ENCODE data around the gene LRRC59. TPM values are rescaled to one million over a fixed set of nuclear protein-coding genes. Genes with fewer than 3 reads are reported as not detected.

Gene LRRC59
- polyA plus RNA-seq, 1 donor from 2014 or later = 67.2 TPM

DNA sequence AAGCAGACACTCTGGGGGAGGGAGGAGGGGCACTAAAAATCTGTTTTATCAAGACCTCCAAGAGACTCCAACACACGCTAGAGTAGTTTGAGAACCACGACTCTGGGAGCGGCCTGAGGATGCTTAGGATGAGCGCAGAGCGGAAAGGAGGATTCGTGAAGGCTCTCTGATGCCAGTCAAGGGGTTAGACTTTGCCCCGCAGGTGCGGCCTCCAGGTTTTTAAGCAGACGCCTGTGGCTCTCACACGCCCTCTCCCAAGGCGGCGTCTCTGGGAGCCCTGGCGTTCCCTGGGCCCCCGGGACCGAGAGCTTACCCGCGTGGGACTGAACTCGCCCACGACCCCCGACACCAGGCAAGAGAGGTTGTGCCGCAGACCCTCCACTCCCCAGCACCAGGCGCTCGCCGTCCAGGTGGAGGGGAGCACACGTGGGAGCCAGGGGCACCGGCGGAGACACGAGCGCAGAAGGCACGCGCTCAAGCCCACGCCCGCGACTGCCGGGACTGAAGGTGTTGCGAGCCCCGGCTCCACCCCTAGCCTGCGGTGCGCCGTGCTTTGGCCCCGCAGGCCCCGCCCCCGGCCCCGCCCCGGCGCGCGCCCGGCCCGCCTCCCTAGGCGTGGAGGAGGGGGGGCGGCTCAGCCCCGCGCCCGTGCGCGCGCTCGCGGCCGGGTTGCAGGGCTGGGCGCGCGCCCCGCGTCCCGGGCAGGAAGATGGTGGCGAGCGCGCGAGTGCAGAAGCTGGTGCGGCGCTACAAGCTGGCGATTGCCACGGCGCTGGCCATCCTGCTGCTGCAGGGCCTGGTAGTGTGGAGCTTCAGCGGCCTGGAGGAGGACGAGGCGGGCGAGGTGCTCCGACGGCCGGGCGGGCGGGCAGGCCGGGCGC lies 51.7 kb downstream of the LRRC59 start, which contains the start of gene XYLT2:
Gene XYLT2, plus strand, starts transcription at position 695 of the 881 bp plus-strand sequence. Its CDS starts 15 bp downstream, at position 710.
- H3K27me3 ChIP-seq (ENCODE audit: insufficient read depth, low read depth, low read length) = no peaks in the 10 kb centered on the region
- peak within 1 kb of the TSS; percentile 89 for H3K4me3 ChIP-seq (ENCODE audit: low read length)
- no peaks in the 10 kb centered on the region for H3K79me2 ChIP-seq (replicated peaks; ENCODE audit: insufficient read depth, low read length)
- TF ChIP-seq TAF1 (IDR thresholded peaks at IDR 0.05; ENCODE audit: low read depth) (no peak), MXI1 (conservative IDR thresholded peaks at IDR 0.05; ENCODE audit: poor library complexity, severe bottlenecking) (peak; percentile 82), EZH2 (IDR thresholded peaks at IDR 0.05; ENCODE audit: borderline replicate concordance, insufficient read depth, low read length, poor library complexity, severe bottlenecking) (no peak), SMC3 (conservative IDR thresholded peaks at IDR 0.05; ENCODE audit: poor library complexity) (no peak), POLR2AphosphoS5 (IDR thresholded peaks at IDR 0.05) (peak; percentile 80), RAD21 (conservative IDR thresholded peaks at IDR 0.05) (no peak), EP300 (conservative IDR thresholded peaks at IDR 0.05; ENCODE audit: poor library complexity, severe bottlenecking) (no peak)
- TF ChIP-seq, protein P1, sequence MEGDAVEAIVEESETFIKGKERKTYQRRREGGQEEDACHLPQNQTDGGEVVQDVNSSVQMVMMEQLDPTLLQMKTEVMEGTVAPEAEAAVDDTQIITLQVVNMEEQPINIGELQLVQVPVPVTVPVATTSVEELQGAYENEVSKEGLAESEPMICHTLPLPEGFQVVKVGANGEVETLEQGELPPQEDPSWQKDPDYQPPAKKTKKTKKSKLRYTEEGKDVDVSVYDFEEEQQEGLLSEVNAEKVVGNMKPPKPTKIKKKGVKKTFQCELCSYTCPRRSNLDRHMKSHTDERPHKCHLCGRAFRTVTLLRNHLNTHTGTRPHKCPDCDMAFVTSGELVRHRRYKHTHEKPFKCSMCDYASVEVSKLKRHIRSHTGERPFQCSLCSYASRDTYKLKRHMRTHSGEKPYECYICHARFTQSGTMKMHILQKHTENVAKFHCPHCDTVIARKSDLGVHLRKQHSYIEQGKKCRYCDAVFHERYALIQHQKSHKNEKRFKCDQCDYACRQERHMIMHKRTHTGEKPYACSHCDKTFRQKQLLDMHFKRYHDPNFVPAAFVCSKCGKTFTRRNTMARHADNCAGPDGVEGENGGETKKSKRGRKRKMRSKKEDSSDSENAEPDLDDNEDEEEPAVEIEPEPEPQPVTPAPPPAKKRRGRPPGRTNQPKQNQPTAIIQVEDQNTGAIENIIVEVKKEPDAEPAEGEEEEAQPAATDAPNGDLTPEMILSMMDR (IDR thresholded peaks at IDR 0.05; ENCODE audit: poor library complexity, severe bottlenecking) = peak; percentile 27
- TF ChIP-seq, protein P2, sequence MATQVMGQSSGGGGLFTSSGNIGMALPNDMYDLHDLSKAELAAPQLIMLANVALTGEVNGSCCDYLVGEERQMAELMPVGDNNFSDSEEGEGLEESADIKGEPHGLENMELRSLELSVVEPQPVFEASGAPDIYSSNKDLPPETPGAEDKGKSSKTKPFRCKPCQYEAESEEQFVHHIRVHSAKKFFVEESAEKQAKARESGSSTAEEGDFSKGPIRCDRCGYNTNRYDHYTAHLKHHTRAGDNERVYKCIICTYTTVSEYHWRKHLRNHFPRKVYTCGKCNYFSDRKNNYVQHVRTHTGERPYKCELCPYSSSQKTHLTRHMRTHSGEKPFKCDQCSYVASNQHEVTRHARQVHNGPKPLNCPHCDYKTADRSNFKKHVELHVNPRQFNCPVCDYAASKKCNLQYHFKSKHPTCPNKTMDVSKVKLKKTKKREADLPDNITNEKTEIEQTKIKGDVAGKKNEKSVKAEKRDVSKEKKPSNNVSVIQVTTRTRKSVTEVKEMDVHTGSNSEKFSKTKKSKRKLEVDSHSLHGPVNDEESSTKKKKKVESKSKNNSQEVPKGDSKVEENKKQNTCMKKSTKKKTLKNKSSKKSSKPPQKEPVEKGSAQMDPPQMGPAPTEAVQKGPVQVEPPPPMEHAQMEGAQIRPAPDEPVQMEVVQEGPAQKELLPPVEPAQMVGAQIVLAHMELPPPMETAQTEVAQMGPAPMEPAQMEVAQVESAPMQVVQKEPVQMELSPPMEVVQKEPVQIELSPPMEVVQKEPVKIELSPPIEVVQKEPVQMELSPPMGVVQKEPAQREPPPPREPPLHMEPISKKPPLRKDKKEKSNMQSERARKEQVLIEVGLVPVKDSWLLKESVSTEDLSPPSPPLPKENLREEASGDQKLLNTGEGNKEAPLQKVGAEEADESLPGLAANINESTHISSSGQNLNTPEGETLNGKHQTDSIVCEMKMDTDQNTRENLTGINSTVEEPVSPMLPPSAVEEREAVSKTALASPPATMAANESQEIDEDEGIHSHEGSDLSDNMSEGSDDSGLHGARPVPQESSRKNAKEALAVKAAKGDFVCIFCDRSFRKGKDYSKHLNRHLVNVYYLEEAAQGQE (IDR thresholded peaks at IDR 0.05; ENCODE audit: borderline replicate concordance) = peak; percentile 55
- H3K27ac ChIP-seq (ENCODE audit: low read length) = no peak within 1 kb of the TSS
- no peaks in the 10 kb centered on the region for H3K36me3 ChIP-seq (ENCODE audit: insufficient read depth, low read length)
- peak within 1 kb of the TSS; percentile 42 for H2AFZ ChIP-seq (ENCODE audit: low read depth, low read length)
- no peaks in the 10 kb centered on the region for H3F3A ChIP-seq (ENCODE audit: insufficient read depth, low read length, poor library complexity, severe bottlenecking)
- peak within 1 kb of the TSS; percentile 70 for H3K4me2 ChIP-seq (ENCODE audit: low read length)
- H3K9me2 ChIP-seq (ENCODE audit: insufficient read depth, low read length) = no peaks in the 10 kb centered on the region
- H4K20me1 ChIP-seq (ENCODE audit: insufficient read depth) = no peaks in the 10 kb centered on the region
- peak within 1 kb of the TSS; percentile 71 for H3K9ac ChIP-seq (ENCODE audit: low read length)
- H3K9me3 ChIP-seq (ENCODE audit: low read length) = no peaks in the 10 kb centered on the region

DNA sequence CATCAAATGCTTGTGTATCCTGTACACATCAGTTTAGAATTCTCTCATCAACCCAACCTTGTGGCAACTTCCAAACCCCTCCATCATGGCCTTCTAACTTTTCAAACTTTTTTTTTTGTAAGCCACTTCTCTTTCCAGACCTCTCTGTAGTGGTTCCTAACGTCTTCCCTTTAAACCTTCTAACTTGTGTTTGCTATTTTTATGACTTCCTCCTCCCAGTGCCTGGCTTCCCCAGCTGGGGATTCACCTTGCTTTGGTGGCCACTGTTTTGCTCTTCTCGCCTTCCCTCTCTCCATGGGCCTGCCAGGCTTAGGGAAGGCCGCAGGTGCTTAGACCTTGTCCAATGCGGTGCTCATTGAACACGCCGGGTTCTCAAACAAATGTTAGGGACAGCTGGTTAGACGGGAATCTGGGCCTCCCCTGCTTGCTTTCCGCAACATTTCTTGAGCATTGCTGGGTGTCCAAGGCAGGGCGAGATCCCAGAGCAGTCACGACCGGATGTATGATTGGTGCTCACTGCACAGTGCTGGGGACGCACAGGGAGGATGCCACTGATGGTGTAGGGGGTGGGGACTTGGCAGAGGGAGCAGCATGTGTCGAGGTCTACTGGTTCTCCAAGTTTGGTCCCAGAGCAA lies 52.5 kb downstream of the LRRC59 start:
- H3K36me3 ChIP-seq (ENCODE audit: insufficient read depth, low read length) = no peaks in the 10 kb centered on the region
- no peak overlapping the region for H3K4me2 ChIP-seq (ENCODE audit: low read length)
- no peaks in the 10 kb centered on the region for H3K79me2 ChIP-seq (replicated peaks; ENCODE audit: insufficient read depth, low read length)
- TF ChIP-seq RAD21 (conservative IDR thresholded peaks at IDR 0.05) (no peak), SMC3 (conservative IDR thresholded peaks at IDR 0.05; ENCODE audit: poor library complexity) (no peak), POLR2AphosphoS5 (IDR thresholded peaks at IDR 0.05) (no peak), TAF1 (IDR thresholded peaks at IDR 0.05; ENCODE audit: low read depth) (no peak), MXI1 (conservative IDR thresholded peaks at IDR 0.05; ENCODE audit: poor library complexity, severe bottlenecking) (no peak), EZH2 (IDR thresholded peaks at IDR 0.05; ENCODE audit: borderline replicate concordance, insufficient read depth, low read length, poor library complexity, severe bottlenecking) (no peak), EP300 (conservative IDR thresholded peaks at IDR 0.05; ENCODE audit: poor library complexity, severe bottlenecking) (no peak)
- TF ChIP-seq, protein P1 (IDR thresholded peaks at IDR 0.05; ENCODE audit: poor library complexity, severe bottlenecking) = no peak
- TF ChIP-seq, protein P2 (IDR thresholded peaks at IDR 0.05; ENCODE audit: borderline replicate concordance) = no peak
- no peaks in the 10 kb centered on the region for H3F3A ChIP-seq (ENCODE audit: insufficient read depth, low read length, poor library complexity, severe bottlenecking)
- no peaks in the 10 kb centered on the region for H3K27me3 ChIP-seq (ENCODE audit: insufficient read depth, low read depth, low read length)
- H4K20me1 ChIP-seq (ENCODE audit: insufficient read depth) = no peaks in the 10 kb centered on the region
- no peaks in the 10 kb centered on the region for H3K9me3 ChIP-seq (ENCODE audit: low read length)
- H3K4me3 ChIP-seq (ENCODE audit: low read length) = peak overlapping the region; percentile 89
- H2AFZ ChIP-seq (ENCODE audit: low read depth, low read length) = no peak overlapping the region
- H3K9me2 ChIP-seq (ENCODE audit: insufficient read depth, low read length) = no peaks in the 10 kb centered on the region
- no peak overlapping the region for H3K27ac ChIP-seq (ENCODE audit: low read length)
- no peak overlapping the region for H3K9ac ChIP-seq (ENCODE audit: low read length)

All from neural cell (in vitro differentiated cells).